HepG2 (cell line): Measurements from ENCODE around the gene INHBB. TPM values are rescaled to one million over a fixed set of nuclear protein-coding genes. Genes with fewer than 3 reads are reported as not detected.

Source experiments
- AHR ChIP-seq: IDR thresholded peaks from 2 replicates; pipeline ENCODE4 v1.6.1; 2018; ENCODE audit warnings: missing genetic modification reagents, missing compliant biosample characterization
- BCLAF1 ChIP-seq: fragments of 450-650 bp; IDR thresholded peaks from 2 replicates; pipeline ENCODE4 v1.6.1; 2017; ENCODE audit warnings: mild to moderate bottlenecking
- BRF2 ChIP-seq: sonication (generic); formaldehyde crosslinking; IDR thresholded peaks from 2 replicates; pipeline ENCODE4 v1.8.1; 2022; ENCODE audit warnings: mild to moderate bottlenecking, missing genetic modification reagents
- ELF3 ChIP-seq: IDR thresholded peaks from 2 replicates; pipeline ENCODE4 v1.6.1; 2016; ENCODE audit warnings: missing genetic modification reagents, missing compliant biosample characterization
- FOXA1 ChIP-seq, 2 experiments: fragments of 450-650 bp in 1 of 2; sonication (generic) in 1 of 2; formaldehyde crosslinking in 1 of 2; IDR thresholded peaks; 2 replicates each; pipeline versions ENCODE4 v1.4.0 to v1.6.1; 2016 to 2020; ENCODE audit warnings: missing genetic modification reagents in 1 of 2
- GATAD2A ChIP-seq: IDR thresholded peaks from 2 replicates; pipeline ENCODE4 v1.6.1; 2016
- HNF1B ChIP-seq: sonication (generic); formaldehyde crosslinking; IDR thresholded peaks from 2 replicates; pipeline ENCODE4 v1.5.1; 2020; ENCODE audit warnings: mild to moderate bottlenecking, moderate library complexity, missing genetic modification reagents
- HOMEZ ChIP-seq: IDR thresholded peaks from 2 replicates; pipeline ENCODE4 v1.6.1; 2016; ENCODE audit warnings: low read depth
- KDM2A ChIP-seq: sonication (generic); formaldehyde crosslinking; IDR thresholded peaks from 2 replicates; pipeline ENCODE4 v1.4.0; 2020; ENCODE audit warnings: low read depth, missing genetic modification reagents, borderline replicate concordance
- KLF15 ChIP-seq: sonication (generic); formaldehyde crosslinking; IDR thresholded peaks from 2 replicates; pipeline ENCODE4 v1.8.1; 2023; ENCODE audit warnings: borderline replicate concordance, mild to moderate bottlenecking, inconsistent platforms, missing genetic modification reagents, mixed read lengths
- MED8 ChIP-seq: sonication (generic); formaldehyde crosslinking; IDR thresholded peaks from 2 replicates; pipeline ENCODE4 v1.8.1; 2023; ENCODE audit warnings: mild to moderate bottlenecking, missing genetic modification reagents; ENCODE audit not compliant: insufficient replicate concordance
- NCOA1 ChIP-seq: sonication (generic); formaldehyde crosslinking; IDR thresholded peaks from 2 replicates; pipeline ENCODE4 v1.9.0; 2021; ENCODE audit warnings: missing genetic modification reagents
- SNAPC2 ChIP-seq: sonication (generic); formaldehyde crosslinking; IDR thresholded peaks from 2 replicates; pipeline ENCODE4 v1.8.1; 2022; ENCODE audit warnings: mild to moderate bottlenecking, missing genetic modification reagents
- SP5 ChIP-seq: IDR thresholded peaks from 2 replicates; pipeline ENCODE4 v1.6.1; 2016; ENCODE audit warnings: low read depth, borderline replicate concordance
- U2AF1 ChIP-seq: fragments of 200-400 bp; formaldehyde crosslinking; optimal IDR thresholded peaks from 2 replicates; pipeline ENCODE3; 2017; ENCODE audit warnings: mild to moderate bottlenecking, low read depth, low read length
- XRCC5 ChIP-seq: fragments of 200-400 bp; formaldehyde crosslinking; optimal IDR thresholded peaks from 2 replicates; pipeline ENCODE3; 2017; ENCODE audit warnings: mild to moderate bottlenecking, low read length
- ZKSCAN8 ChIP-seq: IDR thresholded peaks from 2 replicates; pipeline ENCODE4 v1.6.1; 2016; ENCODE audit warnings: borderline replicate concordance, missing genetic modification reagents, missing compliant biosample characterization
- ZNF101 ChIP-seq: sonication (generic); formaldehyde crosslinking; IDR thresholded peaks from 2 replicates; pipeline ENCODE4 v1.4.0; 2020; ENCODE audit warnings: mild to moderate bottlenecking, low read depth, missing genetic modification reagents, borderline replicate concordance
- ZNF224 ChIP-seq: sonication (generic); formaldehyde crosslinking; IDR thresholded peaks from 2 replicates; pipeline ENCODE4 v1.5.0; 2020; ENCODE audit warnings: mild to moderate bottlenecking, missing genetic modification reagents
- ZNF276 ChIP-seq: sonication (generic); formaldehyde crosslinking; IDR thresholded peaks from 2 replicates; pipeline ENCODE4 v1.4.0; 2020; ENCODE audit warnings: mild to moderate bottlenecking, low read depth, missing genetic modification reagents
- ZNF530 ChIP-seq: sonication (generic); formaldehyde crosslinking; IDR thresholded peaks from 2 replicates; pipeline ENCODE4 v1.5.0; 2020; ENCODE audit warnings: low read depth, mild to moderate bottlenecking, missing genetic modification reagents
- ZNF558 ChIP-seq: sonication (generic); formaldehyde crosslinking; IDR thresholded peaks from 2 replicates; pipeline ENCODE4 v1.9.0; 2022; ENCODE audit warnings: mild to moderate bottlenecking, missing genetic modification reagents, borderline replicate concordance
- polyA plus RNA-seq, 8 experiments: library from polyadenylated mRNA; depleted of rRNA in 3 of 8; stranded (reverse) in 7 of 8; unstranded in 1 of 8; fragments of >200 nt; fragmentation: Illumina TruSeq in 4 of 8; extraction: Trizol in 4 of 8; gene quantifications; 2 replicates each; pipeline versions ENCODE4 v1.2.1 to v1.2.3, GENCODE V29; 2011 to 2016; ENCODE audit warnings: low read depth in 4 of 8, missing spikeins in 1 of 8, mixed read lengths in 1 of 8; ENCODE audit not compliant: insufficient read depth in 1 of 8
- total RNA-seq, 5 experiments: library from RNA; depleted of rRNA; stranded (reverse); fragments of >200 nt; fragmentation: Illumina TruSeq; extraction: Trizol; gene quantifications; 2 replicates each; pipeline ENCODE4 v1.2.3, GENCODE V29; 2016; ENCODE audit warnings: low read depth in 1 of 5

Gene INHBB
- total and polyA plus RNA-seq, 2 of the 13 experiments (the other 11 are each of a cell fraction or from before 2014, with no cell fraction given) = 0.20 to 1.7 TPM

- TF ChIP-seq FOXA1 (IDR thresholded peaks at IDR 0.05) (no peak), FOXA1 (CRISPR knock-in tag; IDR thresholded peaks at IDR 0.05) (no peak), ZNF224 (no peak), ZNF101 (CRISPR knock-in tag) (no peak), HOMEZ (CRISPR knock-in tag) (0 out of 2 replicates have a peak, but pooled peaks have one; percentile 27), BRF2 (no peak), KDM2A (CRISPR knock-in tag) (0 out of 2 replicates have a peak, but pooled peaks have one; percentile 31), SNAPC2 (CRISPR knock-in tag) (no peak), U2AF1 (no peak), KLF15 (CRISPR knock-in tag) (no peak), XRCC5 (peak; percentile 55), ZKSCAN8 (CRISPR knock-in tag) (no peak), MED8 (CRISPR knock-in tag) (no peak), HNF1B (CRISPR knock-in tag) (no peak), ZNF558 (no peak), NCOA1 (no peak), ZNF276 (CRISPR knock-in tag) (no peak), ELF3 (CRISPR knock-in tag) (0 out of 2 replicates have a peak, but pooled peaks have one; percentile 35), AHR (CRISPR knock-in tag) (no peak), ZNF530 (CRISPR knock-in tag) (no peak), BCLAF1 (no peak), SP5 (CRISPR knock-in tag) (no peak), GATAD2A (CRISPR knock-in tag) (peak; percentile 45)
These were observed 40.6 kb upstream of the INHBB start (continued) for GRCh38 chr2:120305296-120305695.
